ENCODE results near the gene ELMOD1.

DNA sequence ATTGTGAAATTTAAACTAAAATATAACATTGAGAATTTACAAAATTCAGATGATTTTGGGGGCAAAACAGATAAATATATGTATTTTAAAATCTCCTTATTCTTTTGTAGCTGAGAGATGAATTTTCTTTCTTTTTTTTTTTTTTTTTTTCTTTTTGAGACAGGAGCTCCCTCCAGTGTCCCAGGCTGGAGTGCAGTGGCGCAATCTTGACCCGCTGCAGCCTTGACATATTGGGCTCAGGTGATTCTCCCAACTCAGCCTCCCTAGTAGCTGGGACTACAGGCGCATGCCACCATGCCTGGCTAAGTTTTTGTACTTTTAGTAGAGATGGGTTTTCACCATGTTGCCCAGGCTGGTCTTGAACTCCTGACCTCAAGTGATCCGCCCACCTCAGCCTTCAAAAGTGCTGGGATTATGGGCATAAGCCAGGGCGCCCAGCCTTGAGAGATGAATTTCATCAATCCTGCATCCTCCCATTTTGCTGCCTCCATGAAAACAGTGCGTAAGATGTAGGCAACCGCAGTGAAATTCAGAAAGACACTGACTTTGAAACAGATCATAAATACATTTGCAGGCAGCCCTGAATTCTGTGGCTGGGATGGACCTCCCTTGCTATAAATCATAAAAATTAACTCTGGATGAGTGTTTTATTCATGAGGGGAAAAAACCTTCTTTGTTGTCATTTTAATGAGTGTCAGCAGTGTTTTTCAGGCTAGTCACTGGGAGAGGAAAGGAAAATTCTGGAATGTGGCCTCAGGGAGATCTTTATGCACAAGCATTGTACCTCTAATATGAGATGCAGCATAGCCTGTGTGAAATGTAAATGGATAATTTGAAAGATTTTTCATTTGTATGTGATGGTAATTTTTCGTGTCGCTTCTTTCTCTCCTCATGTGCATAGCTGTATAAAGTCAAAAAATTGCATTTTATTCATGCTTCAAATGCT, 14.4 kb downstream of the ELMOD1 start:
- TF ChIP-seq, protein P1, sequence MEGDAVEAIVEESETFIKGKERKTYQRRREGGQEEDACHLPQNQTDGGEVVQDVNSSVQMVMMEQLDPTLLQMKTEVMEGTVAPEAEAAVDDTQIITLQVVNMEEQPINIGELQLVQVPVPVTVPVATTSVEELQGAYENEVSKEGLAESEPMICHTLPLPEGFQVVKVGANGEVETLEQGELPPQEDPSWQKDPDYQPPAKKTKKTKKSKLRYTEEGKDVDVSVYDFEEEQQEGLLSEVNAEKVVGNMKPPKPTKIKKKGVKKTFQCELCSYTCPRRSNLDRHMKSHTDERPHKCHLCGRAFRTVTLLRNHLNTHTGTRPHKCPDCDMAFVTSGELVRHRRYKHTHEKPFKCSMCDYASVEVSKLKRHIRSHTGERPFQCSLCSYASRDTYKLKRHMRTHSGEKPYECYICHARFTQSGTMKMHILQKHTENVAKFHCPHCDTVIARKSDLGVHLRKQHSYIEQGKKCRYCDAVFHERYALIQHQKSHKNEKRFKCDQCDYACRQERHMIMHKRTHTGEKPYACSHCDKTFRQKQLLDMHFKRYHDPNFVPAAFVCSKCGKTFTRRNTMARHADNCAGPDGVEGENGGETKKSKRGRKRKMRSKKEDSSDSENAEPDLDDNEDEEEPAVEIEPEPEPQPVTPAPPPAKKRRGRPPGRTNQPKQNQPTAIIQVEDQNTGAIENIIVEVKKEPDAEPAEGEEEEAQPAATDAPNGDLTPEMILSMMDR (IDR thresholded peaks at IDR 0.05; ENCODE audit: low read depth, low read length, missing input control) = no peak
- TF ChIP-seq EGR1 (IDR thresholded peaks at IDR 0.05; ENCODE audit: low read depth in 2 of 2) (no peak), YY1 (IDR thresholded peaks at IDR 0.05) (no peak), TAF1 (conservative IDR thresholded peaks at IDR 0.05) (no peak)
- TF ChIP-seq, protein P2, sequence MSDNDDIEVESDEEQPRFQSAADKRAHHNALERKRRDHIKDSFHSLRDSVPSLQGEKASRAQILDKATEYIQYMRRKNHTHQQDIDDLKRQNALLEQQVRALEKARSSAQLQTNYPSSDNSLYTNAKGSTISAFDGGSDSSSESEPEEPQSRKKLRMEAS (IDR thresholded peaks at IDR 0.05) = no peak
- TF ChIP-seq, protein P3, sequence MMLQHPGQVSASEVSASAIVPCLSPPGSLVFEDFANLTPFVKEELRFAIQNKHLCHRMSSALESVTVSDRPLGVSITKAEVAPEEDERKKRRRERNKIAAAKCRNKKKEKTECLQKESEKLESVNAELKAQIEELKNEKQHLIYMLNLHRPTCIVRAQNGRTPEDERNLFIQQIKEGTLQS (IDR thresholded peaks at IDR 0.05) = no peak
